ENCODE data around the gene ARL3.
"Not testable (repeated sequence)": the region's sequence is repeated elsewhere in the genome, so short reads cannot be mapped to it uniquely, and the experiment has no call there.

ARL3 gene

DNA sequence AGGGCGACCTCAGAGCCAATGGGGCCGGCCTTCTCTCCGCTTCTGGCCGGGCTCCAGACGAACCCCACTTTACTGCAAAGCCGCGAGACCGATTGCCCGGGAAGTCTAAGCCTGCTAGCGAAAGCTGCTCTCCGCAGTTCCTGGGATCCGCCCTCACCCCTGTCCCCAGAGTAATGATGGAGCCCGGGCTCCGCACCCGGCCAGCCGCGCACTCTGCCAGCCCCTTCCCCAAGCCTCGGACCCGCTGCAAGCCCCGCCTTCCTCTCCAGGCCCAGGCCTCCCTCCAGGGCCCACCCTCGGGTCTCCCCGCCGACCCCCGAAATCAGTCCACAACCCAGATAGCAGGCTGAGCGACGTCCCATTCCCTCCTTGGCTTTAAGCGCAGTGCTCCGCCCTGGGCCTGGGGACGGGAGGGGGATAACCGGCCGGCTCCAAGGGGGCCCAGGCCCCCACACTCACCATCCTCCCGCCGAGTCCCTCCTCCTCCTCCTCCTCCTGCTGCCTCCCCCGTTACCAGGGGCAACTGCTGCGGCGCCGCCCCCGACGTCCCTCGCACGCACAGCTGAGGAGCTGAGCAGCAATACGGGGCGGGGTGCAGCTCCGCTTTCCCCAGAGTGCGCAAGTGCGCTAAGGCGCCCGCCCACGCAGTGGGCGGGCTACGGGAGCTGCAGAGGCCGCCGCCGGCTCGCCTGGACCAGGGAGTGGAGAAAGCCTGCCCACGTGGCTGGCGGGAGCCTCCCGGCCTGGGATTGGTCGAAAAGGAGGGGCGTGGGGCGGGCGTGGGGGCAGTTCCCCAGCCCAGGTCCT lies at the start of gene ARL3:
ARL3 (minus strand) TSS at position 584 of the 807 bp plus-strand sequence; CDS start at position 462, 122 bp downstream.
- peak; percentile 95 for DNase-seq (ENCODE audit: low read depth)

DNA sequence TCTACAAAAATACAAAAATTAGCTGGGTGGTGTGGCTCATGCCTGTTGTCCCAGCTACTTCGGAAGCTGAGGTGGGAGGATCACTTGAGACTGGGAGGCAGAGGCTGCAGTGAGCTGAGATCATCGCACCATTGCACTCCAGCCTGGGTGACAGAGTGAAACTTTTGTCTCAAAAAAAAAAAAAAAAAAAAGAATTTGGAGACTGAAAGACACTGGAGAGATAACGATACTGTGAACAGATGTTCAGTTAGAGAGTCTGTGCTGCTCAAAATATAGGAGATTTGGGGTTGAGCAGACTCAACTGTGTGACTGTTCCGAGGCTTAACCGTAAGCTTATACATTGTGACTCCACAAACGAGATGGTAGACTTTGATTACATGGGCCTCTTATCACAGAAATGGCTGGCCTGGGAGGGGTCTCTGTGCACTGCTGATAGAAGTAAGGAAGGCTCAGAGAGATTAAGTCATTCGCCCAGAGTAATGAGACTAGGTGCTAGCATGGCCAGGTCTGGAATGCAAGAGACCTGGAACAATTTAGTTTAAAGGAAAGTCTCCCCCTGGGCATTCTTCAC lies 48.9 kb upstream of the ARL3 start:
- DNase-seq (ENCODE audit: low read depth) = no peak

- DNase-seq (ENCODE audit: low read depth) = no peak
These were observed 48.3 kb upstream of the ARL3 start for GRCh38 chr10:102762401-102763015.

DNA sequence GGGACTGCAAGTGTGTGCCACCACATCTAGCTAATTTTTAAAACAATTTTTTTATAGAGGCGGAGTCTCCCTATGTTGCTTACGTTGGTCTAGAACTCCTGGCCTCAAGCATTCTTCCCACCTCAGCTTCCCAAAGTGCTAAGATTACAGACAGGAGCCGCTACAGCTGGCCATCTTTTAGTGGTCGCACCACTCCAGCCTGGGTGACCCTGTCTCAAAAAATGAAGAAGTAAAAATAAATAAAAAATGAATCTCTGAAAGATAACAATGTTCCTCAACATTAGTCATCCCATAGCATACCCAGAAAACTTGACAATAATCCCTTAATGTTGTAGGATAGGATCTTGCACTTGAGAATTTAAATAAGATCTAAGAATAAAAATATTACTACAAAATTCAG lies 47.8 kb upstream of the ARL3 start:
- DNase-seq (ENCODE audit: low read depth) = no peak

- no peak for DNase-seq (ENCODE audit: low read depth)
These were observed 45.5 kb upstream of the ARL3 start for GRCh38 chr10:102759497-102760210.

GRCh38 chr10:102758933-102759262 lies 44.7 kb upstream of the ARL3 start:
- DNase-seq (ENCODE audit: low read depth) = not testable (repeated sequence)

GRCh38 chr10:102758240-102758932 lies 44.2 kb upstream of the ARL3 start:
- DNase-seq (ENCODE audit: low read depth) = no peak

- DNase-seq (ENCODE audit: low read depth) = no peak
These were observed 43.1 kb upstream of the ARL3 start for GRCh38 chr10:102757323-102757722.

- DNase-seq (ENCODE audit: low read depth) = no peak
These were observed 39.5 kb upstream of the ARL3 start for GRCh38 chr10:102753718-102754117.

DNA sequence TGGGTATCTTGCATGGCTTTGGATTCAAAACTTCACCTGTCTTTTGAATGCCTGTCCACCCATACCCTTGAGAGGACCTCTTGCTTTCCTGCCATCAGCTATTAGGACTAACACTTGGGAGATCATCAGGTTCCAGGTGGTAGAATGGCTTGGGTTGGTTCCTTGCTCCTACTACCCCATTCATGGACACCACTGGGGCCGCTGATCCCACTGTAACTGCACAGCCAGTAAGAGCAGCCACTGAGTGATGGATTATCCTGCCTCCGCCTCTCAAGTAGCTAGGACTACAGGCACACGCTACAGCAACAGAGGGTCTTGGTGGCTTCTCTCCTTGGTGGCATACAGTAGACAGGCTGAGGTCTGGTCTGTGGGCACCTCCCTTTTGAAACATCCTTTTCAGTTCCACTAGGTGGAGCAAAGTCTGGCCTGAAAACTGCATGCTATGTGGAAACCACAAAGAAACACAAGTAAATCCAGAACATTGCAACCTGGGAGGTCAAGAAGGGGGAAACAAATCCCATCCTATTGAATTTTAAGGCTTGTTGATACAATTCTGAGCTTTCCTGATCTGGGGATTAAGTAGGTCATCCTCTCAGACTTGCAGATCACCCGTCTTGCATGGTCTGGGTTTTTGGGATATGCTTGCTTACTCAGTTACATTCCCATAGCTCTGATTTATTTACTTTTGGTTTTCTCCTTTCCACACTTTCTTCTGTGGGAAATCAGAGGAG lies 38.9 kb upstream of the ARL3 start:
- no peak for DNase-seq (ENCODE audit: low read depth)

- no peak for DNase-seq (ENCODE audit: low read depth)
These were observed 38.2 kb upstream of the ARL3 start for GRCh38 chr10:102752266-102752930.

DNA sequence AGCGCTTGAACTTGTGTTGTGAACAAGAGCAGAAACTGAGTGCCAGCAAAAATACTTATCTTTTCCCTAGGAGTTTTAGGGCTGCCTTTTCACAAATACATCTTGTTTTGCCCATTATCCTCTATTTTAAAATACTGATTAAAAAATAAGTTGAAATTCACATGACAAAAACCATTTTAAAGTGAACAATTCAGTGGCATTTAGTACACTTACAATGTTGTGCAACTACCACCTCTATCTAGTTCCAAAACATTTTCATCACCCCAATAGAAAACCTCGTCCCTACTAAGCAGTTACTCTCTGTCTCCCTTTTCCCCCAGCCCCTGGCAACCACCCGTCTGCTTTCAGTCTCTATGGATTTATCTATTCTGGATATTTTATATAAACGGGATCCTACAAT lies 31.0 kb upstream of the ARL3 start:
- no peak for DNase-seq (ENCODE audit: low read depth)

GRCh38 chr10:102744374-102745051 lies 30.3 kb upstream of the ARL3 start:
- no peak for DNase-seq (ENCODE audit: low read depth)

- DNase-seq (ENCODE audit: low read depth) = peak; percentile 90
These were observed 29.6 kb upstream of the ARL3 start, which contains the start of gene WBP1L for GRCh38 chr10:102743588-102744373. Gene WBP1L, plus strand, starts transcription at chr10:102743948. Its CDS starts 106 bp downstream, at chr10:102744054.

- DNase-seq (ENCODE audit: low read depth) = no peak
These were observed 28.9 kb upstream of the ARL3 start for GRCh38 chr10:102743078-102743587.

- not testable (repeated sequence) for DNase-seq (ENCODE audit: low read depth)
These were observed 28.1 kb upstream of the ARL3 start for GRCh38 chr10:102742313-102742712.

- DNase-seq (ENCODE audit: low read depth) = no peak
These were observed 27.6 kb upstream of the ARL3 start for GRCh38 chr10:102741726-102742237.

DNA sequence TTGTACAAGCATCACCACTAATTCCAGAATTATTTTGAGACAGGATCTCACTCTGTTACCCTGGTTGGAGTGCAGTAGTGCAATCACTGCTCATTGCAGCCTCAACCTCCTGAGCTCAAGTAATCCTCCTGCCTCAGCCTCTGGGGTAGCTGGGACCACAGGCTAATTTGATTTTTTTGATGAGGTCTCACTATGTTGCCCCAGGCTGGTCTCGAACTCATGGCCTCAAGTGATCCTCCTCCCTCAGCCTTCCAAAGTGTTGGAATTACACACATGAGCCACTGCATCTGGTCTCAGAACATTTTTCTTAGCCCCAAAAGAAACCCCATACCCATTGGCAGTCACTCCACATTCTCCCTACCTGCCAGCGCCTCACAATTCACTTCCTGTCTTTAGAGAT lies 26.0 kb upstream of the ARL3 start:
- no peak for DNase-seq (ENCODE audit: low read depth)

GRCh38 chr10:102738692-102739121 lies 24.5 kb upstream of the ARL3 start:
- DNase-seq (ENCODE audit: low read depth) = no peak
